Astrocyte (in vitro differentiated cells and primary cell): Measurements from ENCODE around the gene BRD4.

Experiments
- EZH2 ChIP-seq: IDR thresholded peaks from 2 replicates; pipeline ENCODE4 v1.6.1; 2012; ENCODE audit warnings: mild to moderate bottlenecking, low read length, inconsistent platforms; ENCODE audit not compliant: insufficient read depth
- TF ChIP-seq, protein P1 (sequence below): IDR thresholded peaks from 2 replicates; pipeline ENCODE4 v1.5.1; 2011; ENCODE audit warnings: low read depth, mild to moderate bottlenecking, inconsistent platforms, low read length, moderate library complexity; ENCODE audit not compliant: insufficient read depth

DNA sequence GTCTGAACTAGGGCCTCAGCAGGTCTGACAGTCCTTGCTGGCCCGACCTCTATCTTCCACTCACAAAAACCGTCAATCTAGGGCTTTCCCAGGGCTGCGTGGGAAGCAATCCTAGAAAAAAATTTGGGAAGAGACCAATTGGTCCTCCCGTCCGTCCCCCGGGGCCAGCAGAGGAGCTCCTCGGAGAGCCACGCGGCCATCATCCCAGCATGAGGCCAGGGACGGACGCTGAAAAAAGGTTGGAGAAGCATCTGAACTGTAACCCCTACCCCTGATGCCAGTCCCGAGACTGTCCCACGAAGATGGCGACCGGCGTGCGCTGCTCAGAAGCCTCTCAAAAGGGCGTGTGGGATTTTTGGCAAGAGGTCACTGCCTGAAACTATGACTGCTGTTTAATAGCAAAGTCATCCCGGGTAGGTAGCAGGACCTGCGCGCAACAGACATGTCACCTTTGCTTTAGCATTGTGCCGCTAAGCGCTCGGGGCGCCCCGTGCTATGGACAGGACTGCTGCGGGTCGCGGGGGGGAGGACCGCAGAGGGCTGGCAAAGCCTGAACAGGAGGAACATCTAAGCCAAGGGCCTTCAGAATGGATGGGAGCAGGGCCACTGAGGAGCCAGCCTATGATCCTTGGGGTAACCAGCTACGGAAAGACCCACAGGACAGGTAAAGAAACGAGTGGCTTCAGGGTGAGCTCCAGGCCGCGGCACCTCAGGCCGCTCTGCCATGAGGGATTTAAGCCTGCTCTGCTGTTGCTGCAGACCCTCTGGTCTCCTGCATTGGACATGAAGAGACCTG lies 36.7 kb upstream of the BRD4 start:
- TF ChIP-seq, protein P1, sequence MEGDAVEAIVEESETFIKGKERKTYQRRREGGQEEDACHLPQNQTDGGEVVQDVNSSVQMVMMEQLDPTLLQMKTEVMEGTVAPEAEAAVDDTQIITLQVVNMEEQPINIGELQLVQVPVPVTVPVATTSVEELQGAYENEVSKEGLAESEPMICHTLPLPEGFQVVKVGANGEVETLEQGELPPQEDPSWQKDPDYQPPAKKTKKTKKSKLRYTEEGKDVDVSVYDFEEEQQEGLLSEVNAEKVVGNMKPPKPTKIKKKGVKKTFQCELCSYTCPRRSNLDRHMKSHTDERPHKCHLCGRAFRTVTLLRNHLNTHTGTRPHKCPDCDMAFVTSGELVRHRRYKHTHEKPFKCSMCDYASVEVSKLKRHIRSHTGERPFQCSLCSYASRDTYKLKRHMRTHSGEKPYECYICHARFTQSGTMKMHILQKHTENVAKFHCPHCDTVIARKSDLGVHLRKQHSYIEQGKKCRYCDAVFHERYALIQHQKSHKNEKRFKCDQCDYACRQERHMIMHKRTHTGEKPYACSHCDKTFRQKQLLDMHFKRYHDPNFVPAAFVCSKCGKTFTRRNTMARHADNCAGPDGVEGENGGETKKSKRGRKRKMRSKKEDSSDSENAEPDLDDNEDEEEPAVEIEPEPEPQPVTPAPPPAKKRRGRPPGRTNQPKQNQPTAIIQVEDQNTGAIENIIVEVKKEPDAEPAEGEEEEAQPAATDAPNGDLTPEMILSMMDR: no peak
- no peak for TF ChIP-seq EZH2
